Measurements from ENCODE around the gene REV3L.
"Not testable (repeated sequence)": the region's sequence is repeated elsewhere in the genome, so short reads cannot be mapped to it uniquely, and the experiment has no call there.

REV3L gene

DNA sequence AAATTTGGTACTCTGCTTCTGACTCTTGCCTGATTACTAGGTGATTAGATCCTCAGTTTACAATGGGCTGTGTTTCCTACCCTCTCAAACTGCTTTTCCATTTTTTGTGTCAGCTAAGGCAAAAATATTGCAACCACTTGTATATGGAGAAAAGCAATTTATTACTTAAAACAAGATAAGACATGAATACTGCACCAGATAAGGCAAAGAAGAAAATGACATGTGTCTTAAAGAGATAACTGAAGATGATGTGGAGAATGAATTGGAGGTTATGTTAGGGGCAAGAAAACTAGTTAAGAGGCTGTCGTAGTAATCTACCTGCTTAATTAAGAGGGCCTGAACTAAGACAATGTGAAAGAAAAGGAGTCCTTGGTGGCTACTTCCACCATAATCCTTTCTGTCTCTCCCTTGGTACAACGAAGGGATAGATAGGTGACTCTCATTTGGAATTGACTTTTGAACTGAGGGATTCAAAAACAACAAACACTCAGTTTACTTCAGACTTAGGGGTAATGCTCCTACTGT is 16.3 kb upstream of the REV3L start:
- in situ Hi-C loops (cut with HindIII; ENCODE audit: low sequenced_read_pairs): no loop called here

DNA sequence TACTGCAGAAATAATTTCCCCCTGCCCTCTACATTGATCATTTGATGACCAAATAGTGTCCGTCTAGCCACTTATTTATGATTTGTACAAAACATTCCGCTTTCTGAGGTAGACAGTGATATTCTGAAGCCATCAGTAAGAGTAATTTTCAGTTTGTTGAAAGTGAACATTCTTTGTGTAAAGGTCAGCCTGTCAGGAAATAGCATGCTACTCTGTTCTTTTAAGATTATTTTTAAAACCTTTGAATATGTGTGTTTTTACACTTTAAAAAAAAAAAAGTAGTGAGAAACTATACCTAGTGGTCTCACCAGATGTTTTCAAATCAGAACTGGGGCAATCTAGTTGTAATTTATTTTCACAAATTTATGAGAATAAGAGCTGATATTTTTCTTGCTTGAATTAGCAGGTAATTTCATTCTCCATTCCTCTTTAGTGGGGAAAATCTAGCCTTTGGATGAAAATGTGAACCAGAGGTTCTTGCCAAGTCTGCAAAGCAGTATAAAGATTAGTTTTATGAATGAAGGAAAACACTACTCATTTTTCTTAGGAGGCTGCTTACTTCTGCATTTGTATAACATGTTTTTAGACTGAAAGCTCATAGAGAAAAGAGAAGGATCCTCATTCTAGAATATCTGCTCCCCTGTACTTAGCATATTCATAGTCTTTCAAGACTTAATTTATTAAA is 12.1 kb upstream of the REV3L start:
- in situ Hi-C loops (cut with HindIII; ENCODE audit: low sequenced_read_pairs): no loop called here

DNA sequence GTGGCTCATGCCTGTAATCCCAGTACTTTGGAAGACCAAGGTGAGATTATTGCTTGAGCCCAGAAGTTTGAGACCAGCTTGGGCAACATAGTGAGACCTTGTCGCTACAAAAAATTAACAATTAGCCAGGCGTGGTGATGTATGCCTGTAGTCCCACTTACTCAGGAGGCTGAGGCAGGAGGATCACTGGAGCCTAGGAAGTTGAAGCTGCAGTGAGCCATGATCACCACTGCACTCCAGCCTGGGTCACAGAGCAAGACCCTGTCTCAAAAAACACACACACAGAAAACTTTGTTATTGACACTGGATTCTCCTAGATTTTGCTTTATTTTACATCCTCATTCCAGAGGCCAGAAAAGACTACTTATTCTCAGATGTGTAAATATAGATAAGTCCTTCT is 9.5 kb upstream of the REV3L start:
- in situ Hi-C loops (cut with HindIII; ENCODE audit: low sequenced_read_pairs): no loop called here

DNA sequence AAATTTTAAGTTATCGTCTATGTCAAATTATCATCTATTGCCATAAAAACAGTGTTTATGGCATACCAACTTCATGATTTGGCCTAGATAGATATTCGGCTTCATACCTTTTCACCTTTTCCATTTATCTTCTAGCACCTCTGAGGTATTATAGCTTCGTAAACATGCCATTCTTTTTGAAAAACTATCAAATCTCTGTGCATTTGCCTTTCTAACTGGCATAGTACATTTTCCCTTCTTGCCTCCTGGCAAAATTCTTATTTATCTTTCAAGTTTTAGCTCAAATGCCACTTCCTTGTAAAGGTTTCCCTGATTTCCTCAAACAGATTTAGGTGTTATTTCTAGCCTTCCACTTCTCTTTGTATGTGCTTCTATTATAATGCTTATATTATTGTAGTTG is 7.0 kb upstream of the REV3L start:
- in situ Hi-C loops (cut with HindIII; ENCODE audit: low sequenced_read_pairs): no loop called here

DNA sequence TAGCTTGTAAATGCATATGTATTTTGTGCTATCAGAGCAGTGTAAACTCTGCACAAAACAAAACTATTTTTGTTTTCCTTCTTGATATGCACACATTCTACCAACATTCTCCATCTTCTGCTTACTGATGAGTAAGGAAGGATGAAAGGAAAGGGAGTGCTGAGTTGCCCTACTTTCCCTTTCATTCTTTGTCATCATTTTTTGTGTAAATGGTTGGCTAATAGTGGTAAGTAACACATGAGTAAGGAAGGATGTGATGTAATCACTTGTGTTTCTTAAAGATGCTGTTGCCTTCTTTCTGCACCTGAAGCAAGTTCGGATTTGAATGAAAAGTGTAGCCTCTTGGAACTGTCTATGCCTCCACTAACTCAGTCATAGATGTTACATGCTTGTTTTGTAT is 4.6 kb upstream of the REV3L start:
- in situ Hi-C loops (cut with HindIII; ENCODE audit: low sequenced_read_pairs): no loop called here

DNA sequence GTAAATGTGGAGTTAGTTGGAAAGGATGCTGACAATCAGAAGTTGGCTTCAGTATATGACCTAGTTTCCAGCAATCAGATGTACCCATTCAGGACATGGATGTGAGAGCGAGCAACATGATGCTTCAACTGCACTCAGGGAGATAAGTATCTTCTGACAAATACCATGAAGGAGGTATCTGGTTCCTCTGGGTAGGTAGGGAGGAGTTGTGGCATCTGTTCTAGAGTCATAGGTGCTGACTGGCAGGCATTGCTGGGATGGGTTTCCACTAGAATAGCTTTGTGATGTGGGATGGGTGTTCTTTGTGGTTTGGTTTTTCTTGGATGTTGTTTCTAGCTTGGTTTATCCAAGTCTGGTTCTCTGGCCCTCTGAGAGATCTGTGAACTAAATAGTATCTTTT is 3.9 kb upstream of the REV3L start:
- in situ Hi-C loops (cut with HindIII; ENCODE audit: low sequenced_read_pairs): no loop called here

DNA sequence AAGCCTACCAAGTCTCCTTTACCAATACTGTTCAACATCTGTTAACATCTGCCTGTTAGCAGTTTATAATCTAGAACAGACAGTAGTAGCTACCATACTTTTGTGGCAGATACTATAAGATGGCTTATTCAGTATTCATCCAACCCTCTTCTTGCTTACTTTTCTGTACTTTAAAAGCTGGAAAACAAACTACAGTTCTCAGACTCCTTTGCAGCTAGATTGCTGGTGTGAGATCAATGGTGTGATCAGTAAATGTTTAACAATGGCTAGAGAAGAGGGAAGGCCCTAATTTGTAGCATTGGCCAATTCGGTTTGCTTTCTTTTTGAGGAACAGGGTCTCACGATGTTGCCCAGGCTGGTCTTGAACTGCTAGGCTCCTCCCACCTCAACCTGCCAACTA is 3.5 kb upstream of the REV3L start:
- in situ Hi-C loops (cut with HindIII; ENCODE audit: low sequenced_read_pairs): no loop called here

DNA sequence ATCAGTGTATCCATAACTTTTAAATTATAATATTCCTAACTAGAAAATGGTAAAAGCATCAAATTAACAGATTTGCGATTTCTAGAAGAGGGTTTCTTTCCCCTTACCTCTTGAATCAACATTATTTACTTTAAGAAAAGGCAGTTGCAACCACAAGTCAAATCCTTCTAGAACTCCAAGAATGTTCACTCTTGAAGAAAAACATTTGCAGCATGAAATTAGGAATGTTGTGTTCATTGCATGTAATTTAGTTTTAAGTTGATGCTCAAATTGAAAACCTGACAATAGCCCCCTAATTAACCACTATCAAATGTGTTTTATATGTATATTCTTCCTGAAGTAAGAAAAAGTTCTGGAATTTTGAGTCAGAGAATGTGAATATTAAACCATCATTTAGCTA is 2.3 kb upstream of the REV3L start:
- in situ Hi-C loops (cut with HindIII; ENCODE audit: low sequenced_read_pairs): no loop called here

DNA sequence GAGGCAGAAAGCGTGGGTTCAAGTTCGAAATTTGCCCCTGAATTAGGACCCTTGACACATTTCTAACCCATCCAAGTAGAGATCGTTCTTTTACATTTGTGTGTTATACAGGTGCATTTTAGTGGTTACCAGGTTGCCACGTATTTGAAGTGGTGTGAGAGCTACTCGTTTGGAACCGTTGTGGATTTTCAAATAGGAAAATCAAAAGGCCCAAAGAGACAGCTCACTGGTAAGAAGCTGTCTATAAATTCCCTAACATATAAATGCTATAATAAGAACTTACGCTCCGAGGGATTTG is 1.6 kb upstream of the REV3L start:
- in situ Hi-C loops (cut with HindIII; ENCODE audit: low sequenced_read_pairs): loop anchor here (5.0 kb wide), 1 partner anchor 88 kb away; no protein-coding TSS in a partner anchor

DNA sequence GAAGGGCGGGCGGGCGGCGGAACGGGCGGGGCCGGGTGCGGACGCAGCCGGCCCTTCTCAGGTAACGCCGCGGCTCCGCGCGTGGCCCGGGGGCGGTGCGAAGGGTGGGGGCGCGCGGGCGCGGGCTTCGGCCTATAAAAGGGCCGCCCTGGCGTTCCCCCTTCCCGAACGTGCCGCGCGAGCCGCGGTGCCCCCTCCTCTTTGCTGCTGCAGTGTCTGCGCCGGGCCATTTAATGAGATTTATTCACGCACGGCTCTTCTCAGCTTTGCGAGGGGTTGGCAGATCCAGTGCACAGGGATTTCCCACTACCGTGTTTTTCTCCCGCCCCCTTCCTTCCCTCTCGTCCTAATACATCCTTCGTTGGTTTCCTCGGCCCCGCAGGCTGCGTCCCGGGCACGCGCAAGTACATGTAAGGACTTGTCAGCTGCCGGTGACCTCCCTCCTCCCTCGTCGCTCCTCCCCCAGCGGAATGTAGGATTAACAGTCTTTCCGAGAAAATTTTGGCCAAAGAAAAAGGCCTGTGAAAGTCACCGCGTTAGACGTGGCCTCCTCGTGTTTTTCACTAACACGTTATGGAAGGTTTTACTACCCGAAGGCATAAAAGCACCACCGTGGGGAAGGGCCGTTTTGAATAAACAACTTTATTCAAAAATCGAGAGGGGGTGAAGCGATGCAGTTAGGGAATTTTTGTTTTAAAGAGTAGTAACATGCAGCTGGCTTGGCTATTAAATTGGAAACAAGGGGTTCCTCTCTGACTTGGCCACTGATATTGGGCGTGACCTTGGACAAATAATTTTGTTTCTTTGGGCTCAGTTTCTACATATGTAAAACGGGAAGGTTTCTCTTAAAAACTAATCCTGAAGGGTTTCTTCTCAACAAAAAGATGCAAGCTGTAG is 966 bp upstream of the REV3L start:
- in situ Hi-C loops (cut with HindIII; ENCODE audit: low sequenced_read_pairs): loop anchor here (5.0 kb wide), 1 partner anchor 88 kb away; no protein-coding TSS in a partner anchor

DNA sequence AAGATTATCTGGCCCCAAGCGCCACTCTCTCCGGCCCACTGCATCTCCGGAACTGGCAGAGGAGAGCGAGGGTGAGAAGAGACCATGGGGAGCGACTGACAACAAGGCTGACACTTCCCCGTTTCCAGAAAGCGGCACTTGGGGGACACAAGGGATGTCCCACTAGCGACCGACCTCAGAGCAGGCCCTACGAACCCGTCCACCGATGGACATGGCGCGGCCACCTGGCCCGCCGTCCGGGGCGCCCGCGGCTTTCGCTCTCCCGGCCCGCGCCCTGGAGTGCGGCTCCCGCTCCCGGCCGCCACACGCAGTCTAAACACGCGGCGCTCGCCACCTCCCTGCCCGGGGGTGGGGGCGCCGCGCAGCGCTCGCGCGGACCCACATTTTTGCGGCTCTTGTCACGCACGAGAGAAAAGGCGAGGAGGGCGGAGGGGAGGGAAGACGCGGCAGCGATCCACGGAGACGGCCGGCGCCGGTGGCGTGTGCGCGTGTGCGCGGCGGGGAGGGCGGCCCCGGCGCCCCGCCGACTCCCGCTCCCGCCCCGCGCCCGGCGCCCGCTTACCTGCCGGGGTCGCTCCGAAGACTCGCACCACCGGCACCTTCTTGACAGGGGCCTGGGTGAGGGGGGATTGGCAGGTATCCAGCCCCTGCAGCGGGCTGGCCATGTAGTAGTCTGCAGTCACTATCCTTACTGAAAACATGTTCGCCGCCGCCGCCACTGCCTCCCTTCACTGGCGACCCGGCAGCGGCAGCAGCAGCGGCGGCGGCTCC is 645 bp downstream of the REV3L start:
- in situ Hi-C loops (cut with HindIII; ENCODE audit: low sequenced_read_pairs): loop anchor here (5.0 kb wide), 1 partner anchor 90 kb away; no protein-coding TSS in a partner anchor

DNA sequence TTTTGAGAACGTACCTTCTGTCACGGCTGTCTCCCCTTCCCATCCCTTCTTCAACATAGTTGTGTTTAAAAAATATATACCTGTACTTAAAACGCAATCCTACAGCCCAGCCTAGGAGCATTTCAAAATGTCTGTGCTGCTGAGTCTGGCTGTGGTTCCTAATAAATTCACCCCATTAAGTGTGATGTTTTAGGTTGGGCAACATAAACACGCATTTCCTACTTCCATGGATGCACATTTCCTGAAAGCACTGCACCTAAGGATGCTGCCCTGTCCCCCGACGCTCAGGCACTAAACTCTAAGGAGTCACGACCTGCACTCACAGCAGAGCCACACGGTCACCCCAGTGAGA is 1.2 kb downstream of the REV3L start:
- in situ Hi-C loops (cut with HindIII; ENCODE audit: low sequenced_read_pairs): loop anchor here (5.0 kb wide), 1 partner anchor 90 kb away; no protein-coding TSS in a partner anchor

DNA sequence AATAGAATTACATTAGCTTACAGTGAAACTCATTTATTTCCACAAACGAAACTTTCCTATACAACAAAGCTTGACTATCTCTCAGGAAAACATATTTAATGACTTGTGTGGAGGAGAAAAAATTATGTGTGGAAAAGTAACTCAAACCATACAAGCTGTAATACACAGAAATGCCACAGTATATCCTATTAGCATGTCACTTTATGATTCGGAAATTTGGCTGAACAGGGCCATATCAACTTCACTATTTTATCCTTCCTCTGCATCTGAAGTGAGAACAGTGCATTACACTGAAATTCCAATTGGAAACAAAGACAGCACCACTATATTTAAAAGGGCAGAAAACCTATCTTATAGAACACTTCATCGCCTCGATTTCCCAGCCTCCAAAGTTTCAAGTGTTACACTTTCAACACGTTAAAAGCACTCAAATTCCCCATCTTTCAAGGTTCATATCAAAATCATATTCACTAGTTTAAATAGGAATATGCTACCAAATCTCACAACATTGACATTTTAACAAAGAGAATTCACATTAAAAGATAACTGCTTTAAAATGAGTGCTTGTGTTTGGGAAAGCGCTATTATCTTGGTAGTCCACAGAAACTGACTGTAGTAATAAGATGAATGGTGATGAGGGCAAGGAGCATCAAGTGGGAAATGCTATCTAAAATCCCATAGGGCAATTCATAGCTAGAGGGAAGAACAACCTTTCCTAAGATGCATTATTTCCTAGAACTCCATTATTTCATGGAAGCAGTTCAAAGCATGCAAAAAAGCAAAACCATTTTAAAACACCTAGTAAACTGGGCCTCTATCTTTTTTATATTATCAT is 1.8 kb downstream of the REV3L start:
- in situ Hi-C loops (cut with HindIII; ENCODE audit: low sequenced_read_pairs): loop anchor here (5.0 kb wide), 1 partner anchor 91 kb away; no protein-coding TSS in a partner anchor

DNA sequence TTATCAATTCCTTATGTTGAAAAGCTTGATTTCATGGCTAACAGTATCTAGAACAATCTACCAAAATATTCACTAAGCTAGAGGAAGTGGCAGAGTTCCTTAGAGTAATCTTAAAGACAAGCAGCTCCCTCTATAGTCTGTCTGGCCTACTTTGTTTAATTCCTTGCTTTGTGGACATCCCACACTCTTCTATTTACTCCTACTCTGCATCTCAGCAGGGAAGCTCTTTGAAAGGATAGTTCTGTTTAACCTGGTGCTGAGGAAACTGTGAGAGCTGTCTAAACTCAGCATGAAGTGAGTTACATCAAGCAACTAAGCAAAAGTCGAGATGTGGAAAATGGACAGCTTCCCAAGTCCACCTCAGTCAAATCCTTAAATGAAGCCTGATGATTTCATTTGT is 4.3 kb downstream of the REV3L start:
- in situ Hi-C loops (cut with HindIII; ENCODE audit: low sequenced_read_pairs): no loop called here

DNA sequence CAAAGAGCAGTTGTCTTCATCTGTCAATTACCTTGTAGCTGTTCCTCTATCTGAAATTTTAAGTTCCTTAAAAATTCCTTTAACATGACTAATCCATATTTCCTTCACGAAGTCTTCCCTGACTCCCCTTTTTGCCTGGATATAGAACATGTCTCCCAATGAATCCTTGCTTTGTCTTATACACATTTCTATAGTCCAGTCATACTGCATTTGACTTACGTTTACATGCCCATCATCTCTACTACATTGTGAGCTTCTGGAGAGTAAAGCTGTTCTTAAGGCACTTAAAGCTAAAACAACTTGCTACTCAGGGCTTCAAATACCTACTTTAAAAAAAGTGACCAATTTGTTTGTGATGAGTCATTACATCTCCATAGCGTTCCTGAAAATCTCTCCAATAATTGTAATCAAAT is 4.9 kb downstream of the REV3L start:
- in situ Hi-C loops (cut with HindIII; ENCODE audit: low sequenced_read_pairs): no loop called here

DNA sequence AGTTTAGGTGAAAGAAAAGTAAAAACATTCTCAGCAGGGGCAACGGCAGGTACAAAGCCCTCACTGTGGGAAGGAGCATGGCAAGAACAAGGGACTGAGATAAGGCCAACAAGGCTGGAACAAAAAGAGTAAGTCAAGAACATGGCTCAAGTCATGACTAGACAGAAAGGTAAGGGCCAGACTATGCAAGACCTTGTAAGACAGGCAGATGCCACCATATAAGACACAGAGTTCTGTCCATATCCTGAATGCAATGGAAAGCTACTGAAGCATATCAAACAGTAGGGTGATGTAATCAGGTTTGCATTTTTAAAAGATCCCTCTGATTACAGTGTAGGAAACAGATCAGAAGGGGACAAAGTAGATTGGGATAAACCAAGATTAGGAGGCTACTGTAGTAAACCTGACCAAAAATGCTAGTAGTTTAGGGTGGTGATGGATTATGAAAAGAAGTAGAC is 5.5 kb downstream of the REV3L start:
- in situ Hi-C loops (cut with HindIII; ENCODE audit: low sequenced_read_pairs): no loop called here

DNA sequence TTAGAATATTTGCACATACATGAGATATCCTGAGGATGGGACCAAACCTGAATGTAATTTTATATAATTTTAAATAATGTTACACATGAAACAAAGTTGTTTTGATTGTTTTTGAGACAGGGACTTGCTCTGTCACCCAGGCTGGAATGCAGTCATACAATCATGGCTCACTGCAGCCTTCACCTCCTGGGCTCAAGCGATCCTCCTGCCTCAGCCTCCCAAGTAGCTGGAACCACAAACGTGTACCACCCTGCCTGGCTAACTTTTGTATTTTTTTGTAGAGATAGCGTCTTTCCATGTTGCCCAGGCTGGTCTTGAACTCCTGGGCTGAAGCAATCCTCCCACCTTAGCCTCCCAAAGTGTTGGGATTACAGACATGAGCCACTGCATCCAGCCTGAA is 7.0 kb downstream of the REV3L start:
- in situ Hi-C loops (cut with HindIII; ENCODE audit: low sequenced_read_pairs): not testable (repeated sequence)

DNA sequence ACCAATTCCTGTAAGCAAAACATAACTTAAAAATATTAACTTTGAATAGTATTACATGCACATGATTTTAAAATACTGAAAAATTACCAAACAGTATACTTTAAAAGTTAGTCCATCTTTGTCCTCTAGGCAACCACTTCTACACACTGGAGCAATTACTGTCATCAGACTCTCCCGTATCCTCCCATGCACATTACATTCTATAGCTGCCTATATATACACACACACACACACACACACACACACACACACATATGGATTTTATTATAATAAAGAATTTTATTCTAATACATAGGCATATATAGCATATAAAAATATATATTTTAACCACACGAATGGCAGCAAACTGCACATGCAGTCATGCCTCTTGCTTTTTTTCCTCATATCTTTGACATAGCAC is 8.2 kb downstream of the REV3L start:
- in situ Hi-C loops (cut with HindIII; ENCODE audit: low sequenced_read_pairs): no loop called here

DNA sequence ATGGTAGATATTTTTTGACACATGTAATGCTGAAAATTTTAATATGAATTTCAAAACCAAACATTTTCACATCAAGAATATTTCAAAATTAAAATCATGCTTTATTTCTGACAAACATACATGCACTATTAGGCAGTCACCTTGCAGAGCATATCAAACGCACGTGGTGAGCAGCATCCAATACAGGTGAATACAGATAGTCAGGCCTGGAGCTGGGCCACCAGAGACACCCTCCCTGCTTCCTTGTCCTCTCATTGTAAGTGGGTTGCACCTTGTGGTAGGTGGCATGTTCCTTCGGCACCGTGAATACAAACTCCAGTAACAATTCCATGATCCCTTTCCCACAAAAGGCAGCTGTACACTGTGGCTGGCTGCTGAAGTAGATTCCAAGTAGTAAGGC is 8.9 kb downstream of the REV3L start:
- in situ Hi-C loops (cut with HindIII; ENCODE audit: low sequenced_read_pairs): no loop called here

DNA sequence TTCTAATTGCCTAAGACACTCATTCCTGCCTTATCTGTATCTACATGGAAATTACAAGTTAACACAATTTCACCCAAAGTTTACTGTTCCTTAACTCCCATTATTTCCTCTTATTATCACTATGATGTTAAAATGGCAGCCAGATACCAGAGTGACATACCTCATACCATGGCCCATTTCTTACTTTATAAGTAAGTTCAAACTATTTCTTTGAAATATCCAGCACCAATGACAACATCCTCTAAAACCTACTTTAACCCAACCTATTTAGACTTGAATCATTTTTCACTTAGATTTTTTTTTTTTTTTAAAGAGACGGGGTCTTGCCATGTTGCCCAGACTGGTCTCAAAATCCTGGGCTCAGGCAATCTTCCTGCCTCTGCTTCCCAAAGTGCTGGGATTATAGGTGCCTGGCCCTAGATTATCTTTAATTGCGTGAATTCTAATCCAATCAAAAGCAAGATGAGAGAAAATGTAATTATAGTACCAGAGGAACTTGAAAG is 10.0 kb downstream of the REV3L start:
- in situ Hi-C loops (cut with HindIII; ENCODE audit: low sequenced_read_pairs): no loop called here
